Activated T-helper 17 cell treated with anti-CD3 and anti-CD28 coated beads, Interleukin-2, amount 50 U/mL, for 72 hours (primary cell): Measurements from ENCODE around the gene ACER3. TPM values are rescaled to one million over a fixed set of nuclear protein-coding genes. Genes with fewer than 3 reads are reported as not detected.

Experiments used
- ATAC-seq: fragments of 150-1000 bp; cut with Tn5 transposase; replicated peaks from 2 replicates; pipeline ENCODE4 v1.10.0; 2021; ENCODE audit warnings: mild to moderate bottlenecking, moderate library complexity
- H3K27ac Mint-ChIP-seq: one replicate; pipeline ENCODE4 v1.8.0; 2022; ENCODE audit warnings: mixed read lengths
- H3K27me3 Mint-ChIP-seq: one replicate; pipeline ENCODE4 v1.8.0; 2022; ENCODE audit warnings: mixed read lengths
- H3K36me3 Mint-ChIP-seq: one replicate; pipeline ENCODE4 v1.8.0; 2022; ENCODE audit warnings: low read depth, mild to moderate bottlenecking, mixed read lengths
- H3K4me1 Mint-ChIP-seq: one replicate; pipeline ENCODE4 v1.8.0; 2022; ENCODE audit warnings: mixed read lengths
- H3K4me3 Mint-ChIP-seq: one replicate; pipeline ENCODE4 v1.8.0; 2022; ENCODE audit warnings: mild to moderate bottlenecking, mixed read lengths
- H3K9me3 Mint-ChIP-seq: one replicate; pipeline ENCODE4 v1.8.0; 2022; ENCODE audit warnings: mixed read lengths
- total RNA-seq, 2 donors: library from RNA; stranded (reverse); gene quantifications; one replicate each; pipeline ENCODE4 v1.2.3, GENCODE V29; 2022

ACER3 gene
- total RNA-seq, 2 donors from 2014 or later = 13.0 to 17.0 TPM

- no peaks in the 10 kb centered on the region for H3K36me3 Mint-ChIP-seq
- no peaks in the 10 kb centered on the region for H3K4me1 Mint-ChIP-seq
- H3K4me3 Mint-ChIP-seq = no peak overlapping the region
- no peaks in the 10 kb centered on the region for H3K27me3 Mint-ChIP-seq
- no peak overlapping the region for H3K27ac Mint-ChIP-seq
- no peak for ATAC-seq
- no peaks in the 10 kb centered on the region for H3K9me3 Mint-ChIP-seq
Observed at GRCh38 chr11:76910620-76911414, 50.1 kb downstream of the ACER3 start.

- no peaks in the 10 kb centered on the region for H3K27me3 Mint-ChIP-seq
- H3K9me3 Mint-ChIP-seq = no peaks in the 10 kb centered on the region
- H3K4me1 Mint-ChIP-seq = no peaks in the 10 kb centered on the region
- ATAC-seq = no peak
- H3K27ac Mint-ChIP-seq = no peak overlapping the region
- no peaks in the 10 kb centered on the region for H3K36me3 Mint-ChIP-seq
- no peak overlapping the region for H3K4me3 Mint-ChIP-seq
Observed at GRCh38 chr11:76911415-76911808, 50.7 kb downstream of the ACER3 start.

- Mint-ChIP-seq H3K4me1 (no peaks in the 10 kb centered on the region), H3K9me3 (no peaks in the 10 kb centered on the region), H3K36me3 (no peaks in the 10 kb centered on the region), H3K27me3 (no peaks in the 10 kb centered on the region), H3K4me3 (no peak overlapping the region), H3K27ac (no peak overlapping the region)
- ATAC-seq = no peak
Observed at GRCh38 chr11:76916712-76917111, 56.0 kb downstream of the ACER3 start.

GRCh38 chr11:76918941-76919386 is 58.2 kb downstream of the ACER3 start:
- H3K9me3 Mint-ChIP-seq = no peaks in the 10 kb centered on the region
- peak; percentile 60 for ATAC-seq
- no peaks in the 10 kb centered on the region for H3K27me3 Mint-ChIP-seq
- no peaks in the 10 kb centered on the region for H3K4me1 Mint-ChIP-seq
- no peaks in the 10 kb centered on the region for H3K36me3 Mint-ChIP-seq
- H3K27ac Mint-ChIP-seq = no peak overlapping the region
- H3K4me3 Mint-ChIP-seq = peak overlapping the region; percentile 11

GRCh38 chr11:76919467-76919866 is 58.7 kb downstream of the ACER3 start:
- no peak for ATAC-seq
- H3K4me1 Mint-ChIP-seq = no peaks in the 10 kb centered on the region

GRCh38 chr11:76919887-76920746 is 59.4 kb downstream of the ACER3 start:
- Mint-ChIP-seq H3K4me1 (no peaks in the 10 kb centered on the region), H3K27me3 (no peaks in the 10 kb centered on the region), H3K4me3 (peak overlapping the region; percentile 52), H3K27ac (no peak overlapping the region), H3K36me3 (no peaks in the 10 kb centered on the region), H3K9me3 (no peaks in the 10 kb centered on the region)
- ATAC-seq = peak; percentile 76

More at GRCh38 chr11:76919467-76919866, 58.7 kb downstream of the ACER3 start:
- no peaks in the 10 kb centered on the region for H3K9me3 Mint-ChIP-seq
- H3K4me3 Mint-ChIP-seq = no peak overlapping the region
- no peaks in the 10 kb centered on the region for H3K27me3 Mint-ChIP-seq
- no peak overlapping the region for H3K27ac Mint-ChIP-seq
- no peaks in the 10 kb centered on the region for H3K36me3 Mint-ChIP-seq

GRCh38 chr11:76927160-76927559 is 66.4 kb downstream of the ACER3 start:
- no peak overlapping the region for H3K27ac Mint-ChIP-seq
- ATAC-seq = no peak
- H3K36me3 Mint-ChIP-seq = peaks cover 15% of the 10 kb centered on the region

GRCh38 chr11:76935042-76935441 is 74.3 kb downstream of the ACER3 start:
- Mint-ChIP-seq H3K4me3 (no peak overlapping the region), H3K27ac (no peak overlapping the region)

More at GRCh38 chr11:76927160-76927559, 66.4 kb downstream of the ACER3 start:
- no peaks in the 10 kb centered on the region for H3K9me3 Mint-ChIP-seq
- H3K4me1 Mint-ChIP-seq = no peaks in the 10 kb centered on the region
- no peak overlapping the region for H3K4me3 Mint-ChIP-seq
- no peaks in the 10 kb centered on the region for H3K27me3 Mint-ChIP-seq

GRCh38 chr11:76939219-76939631 is 78.5 kb downstream of the ACER3 start:
- no peak overlapping the region for H3K27ac Mint-ChIP-seq
- no peak overlapping the region for H3K4me3 Mint-ChIP-seq
- H3K4me1 Mint-ChIP-seq = no peaks in the 10 kb centered on the region
- H3K27me3 Mint-ChIP-seq = no peaks in the 10 kb centered on the region
- ATAC-seq = no peak
- peaks cover 4% of the 10 kb centered on the region for H3K36me3 Mint-ChIP-seq
- H3K9me3 Mint-ChIP-seq = peaks cover 7% of the 10 kb centered on the region

More at GRCh38 chr11:76935042-76935441, 74.3 kb downstream of the ACER3 start:
- Mint-ChIP-seq H3K36me3 (no peaks in the 10 kb centered on the region), H3K4me1 (no peaks in the 10 kb centered on the region), H3K27me3 (no peaks in the 10 kb centered on the region), H3K9me3 (no peaks in the 10 kb centered on the region)
- no peak for ATAC-seq

GRCh38 chr11:76944225-76944624 is 83.5 kb downstream of the ACER3 start:
- Mint-ChIP-seq H3K9me3 (peaks cover 9% of the 10 kb centered on the region), H3K4me1 (no peaks in the 10 kb centered on the region), H3K36me3 (peaks cover 6% of the 10 kb centered on the region), H3K27me3 (no peaks in the 10 kb centered on the region), H3K27ac (no peak overlapping the region), H3K4me3 (no peak overlapping the region)
- ATAC-seq = no peak

- Mint-ChIP-seq H3K36me3 (peaks cover 6% of the 10 kb centered on the region), H3K4me1 (no peaks in the 10 kb centered on the region), H3K4me3 (no peak overlapping the region), H3K9me3 (peaks cover 9% of the 10 kb centered on the region), H3K27ac (no peak overlapping the region), H3K27me3 (no peaks in the 10 kb centered on the region)
- no peak for ATAC-seq
Observed at GRCh38 chr11:76946223-76946622, 85.5 kb downstream of the ACER3 start.

GRCh38 chr11:76947190-76947589 is 86.5 kb downstream of the ACER3 start:
- no peak overlapping the region for H3K27ac Mint-ChIP-seq
- no peaks in the 10 kb centered on the region for H3K4me1 Mint-ChIP-seq
- peaks cover 6% of the 10 kb centered on the region for H3K36me3 Mint-ChIP-seq
- peaks cover 9% of the 10 kb centered on the region for H3K9me3 Mint-ChIP-seq
- H3K4me3 Mint-ChIP-seq = no peak overlapping the region
- ATAC-seq = no peak
- no peaks in the 10 kb centered on the region for H3K27me3 Mint-ChIP-seq

- Mint-ChIP-seq H3K4me3 (no peak overlapping the region), H3K27ac (no peak overlapping the region), H3K27me3 (no peaks in the 10 kb centered on the region), H3K9me3 (peaks cover 8% of the 10 kb centered on the region), H3K36me3 (peaks cover 6% of the 10 kb centered on the region), H3K4me1 (no peaks in the 10 kb centered on the region)
- no peak for ATAC-seq
Observed at GRCh38 chr11:76947800-76948199, 87.1 kb downstream of the ACER3 start.

GRCh38 chr11:76955459-76956114 is 94.9 kb downstream of the ACER3 start:
- H3K9me3 Mint-ChIP-seq = no peaks in the 10 kb centered on the region
- no peak for ATAC-seq
- H3K27me3 Mint-ChIP-seq = no peaks in the 10 kb centered on the region
- H3K4me3 Mint-ChIP-seq = no peak overlapping the region
- peaks cover 5% of the 10 kb centered on the region for H3K36me3 Mint-ChIP-seq
- H3K27ac Mint-ChIP-seq = no peak overlapping the region
- H3K4me1 Mint-ChIP-seq = no peaks in the 10 kb centered on the region
